Lung (tissue), 12 donors: Measurements from ENCODE around the gene CELF2. TPM values are rescaled to one million over a fixed set of nuclear protein-coding genes. Genes with fewer than 3 reads are reported as not detected.

Experiments
- ATAC-seq: fragments of 200-7000 bp; cut with Tn5 transposase; one replicate; pipeline ENCODE4 v1.9.1; 2020; ENCODE audit warnings: moderate number of reproducible peaks; ENCODE audit not compliant: insufficient read depth, low FRiP score
- DNase-seq, 3 donors: peaks; one replicate each; pipeline ENCODE4 v3.0.0-alpha.2; 2013 to 2017
- H3K27ac ChIP-seq, 2 donors: one replicate each; pipeline ENCODE4 v1.5.1; 2013; ENCODE audit warnings: mild to moderate bottlenecking in 2 of 2, moderate library complexity in 2 of 2, control low read depth in 1 of 2, inconsistent platforms in 1 of 2, low read depth in 1 of 2, low read length in 1 of 2
- H3K27me3 ChIP-seq, 3 donors: one replicate each; pipeline ENCODE4 v1.5.1; 2013; ENCODE audit warnings: low read length in 2 of 3; ENCODE audit not compliant: control insufficient read depth in 3 of 3, insufficient read depth in 3 of 3
- H3K36me3 ChIP-seq, 4 donors: one replicate each; pipeline ENCODE4 v1.5.1; 2013; ENCODE audit warnings: low read length in 4 of 4, mild to moderate bottlenecking in 1 of 4, moderate library complexity in 1 of 4; ENCODE audit not compliant: control insufficient read depth in 4 of 4, insufficient read depth in 4 of 4
- H3K4me1 ChIP-seq, 5 donors: one replicate each; pipeline ENCODE4 v1.5.1; 2013; ENCODE audit warnings: low read length in 5 of 5, mild to moderate bottlenecking in 2 of 5, moderate library complexity in 1 of 5; ENCODE audit not compliant: control insufficient read depth in 5 of 5, insufficient read depth in 5 of 5
- H3K4me3 ChIP-seq: one replicate; pipeline ENCODE4 v1.5.1; 2013; ENCODE audit warnings: mild to moderate bottlenecking, control low read depth, moderate library complexity
- H3K9ac ChIP-seq, 2 donors: one replicate each; pipeline ENCODE4 v1.5.1; 2013; ENCODE audit warnings: low read length in 2 of 2, control low read depth in 1 of 2; ENCODE audit not compliant: insufficient read depth in 1 of 2
- H3K9me3 ChIP-seq, 4 donors: one replicate each; pipeline ENCODE4 v1.5.1; 2013; ENCODE audit warnings: low read length in 3 of 4, mild to moderate bottlenecking in 1 of 4, moderate library complexity in 1 of 4; ENCODE audit not compliant: control insufficient read depth in 4 of 4, insufficient read depth in 3 of 4
- WGBS, 2 donors: extraction: QIAGEN DNeasy Blood & Tissue Kit; methylation state at CpG; one replicate each; pipeline ENCODE4 v1.1.7; 2013; 5-methylcytosine and 5-hydroxymethylcytosine counted together
- polyA plus RNA-seq, 2 donors: library from polyadenylated mRNA; stranded (reverse); fragments of 200-250 nt; gene quantifications; one replicate each; pipeline ENCODE4 v1.2.1, GENCODE V29; 2013
- total RNA-seq, 2 donors: library from RNA; depleted of rRNA in 1 of 2; stranded (reverse); fragments of >200 nt in 1 of 2; gene quantifications; one replicate each; pipeline ENCODE4 v1.2.1, GENCODE V29; 2014 to 2021
- TF ChIP-seq, protein P1 (sequence below): IDR thresholded peaks from 2 replicates; pipeline ENCODE4 v1.5.1; 2012; ENCODE audit warnings: mild to moderate bottlenecking; ENCODE audit errors: control extremely low read depth, extremely low read depth
- donor health status: control.
- donor health status: control.
- donor health status: Bipolar disorder and iron deficiency.
- donor health status: healthy.
- donor health status: DM: yes; HTN: yes; CAD: no.

The CELF2 gene
- total and polyA plus RNA-seq, 4 donors, result 13.6 to 115 (median 63.7) TPM

DNA sequence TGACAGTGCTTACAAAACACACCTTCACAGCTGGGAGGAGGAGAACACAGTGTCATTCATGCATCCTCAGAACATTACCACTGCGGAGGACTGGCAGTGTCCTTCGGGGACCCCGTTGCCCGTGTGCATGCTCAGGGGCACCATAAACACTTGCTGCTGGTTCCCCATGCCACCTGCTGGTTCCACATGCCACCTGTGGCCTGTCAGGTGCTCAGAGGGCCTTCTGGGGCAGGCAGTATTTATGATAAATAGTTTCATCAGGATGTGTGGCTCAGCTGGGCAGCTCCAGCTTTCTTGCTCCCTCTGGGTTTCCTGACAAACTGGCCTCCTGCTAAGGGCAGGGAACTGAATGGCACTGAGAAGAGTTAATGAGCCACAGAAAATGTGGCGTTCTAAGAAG lies 32.1 kb downstream of the CELF2 start:
- peak overlapping the region in 1 of 2 donors; percentile 69 for H3K27ac ChIP-seq
- no peak overlapping the region for H3K9ac ChIP-seq
- TF ChIP-seq, protein P1, sequence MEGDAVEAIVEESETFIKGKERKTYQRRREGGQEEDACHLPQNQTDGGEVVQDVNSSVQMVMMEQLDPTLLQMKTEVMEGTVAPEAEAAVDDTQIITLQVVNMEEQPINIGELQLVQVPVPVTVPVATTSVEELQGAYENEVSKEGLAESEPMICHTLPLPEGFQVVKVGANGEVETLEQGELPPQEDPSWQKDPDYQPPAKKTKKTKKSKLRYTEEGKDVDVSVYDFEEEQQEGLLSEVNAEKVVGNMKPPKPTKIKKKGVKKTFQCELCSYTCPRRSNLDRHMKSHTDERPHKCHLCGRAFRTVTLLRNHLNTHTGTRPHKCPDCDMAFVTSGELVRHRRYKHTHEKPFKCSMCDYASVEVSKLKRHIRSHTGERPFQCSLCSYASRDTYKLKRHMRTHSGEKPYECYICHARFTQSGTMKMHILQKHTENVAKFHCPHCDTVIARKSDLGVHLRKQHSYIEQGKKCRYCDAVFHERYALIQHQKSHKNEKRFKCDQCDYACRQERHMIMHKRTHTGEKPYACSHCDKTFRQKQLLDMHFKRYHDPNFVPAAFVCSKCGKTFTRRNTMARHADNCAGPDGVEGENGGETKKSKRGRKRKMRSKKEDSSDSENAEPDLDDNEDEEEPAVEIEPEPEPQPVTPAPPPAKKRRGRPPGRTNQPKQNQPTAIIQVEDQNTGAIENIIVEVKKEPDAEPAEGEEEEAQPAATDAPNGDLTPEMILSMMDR, result no peak
- DNase-seq (no peak), ATAC-seq (no peak)
- 89 to 95% methylated on average over 5 of the region's 5 CpGs for WGBS, 2 donors
- H3K4me1 ChIP-seq, result peaks cover 3 to 43% (median 6%) of the 10 kb centered on the region in 5 donors
- peaks cover 0 to 5% (median 0%) of the 10 kb centered on the region in 4 donors for H3K36me3 ChIP-seq
- H3K27me3 ChIP-seq, result no peaks in the 10 kb centered on the region
- no peaks in the 10 kb centered on the region for H3K9me3 ChIP-seq
- no peak overlapping the region for H3K4me3 ChIP-seq

DNA sequence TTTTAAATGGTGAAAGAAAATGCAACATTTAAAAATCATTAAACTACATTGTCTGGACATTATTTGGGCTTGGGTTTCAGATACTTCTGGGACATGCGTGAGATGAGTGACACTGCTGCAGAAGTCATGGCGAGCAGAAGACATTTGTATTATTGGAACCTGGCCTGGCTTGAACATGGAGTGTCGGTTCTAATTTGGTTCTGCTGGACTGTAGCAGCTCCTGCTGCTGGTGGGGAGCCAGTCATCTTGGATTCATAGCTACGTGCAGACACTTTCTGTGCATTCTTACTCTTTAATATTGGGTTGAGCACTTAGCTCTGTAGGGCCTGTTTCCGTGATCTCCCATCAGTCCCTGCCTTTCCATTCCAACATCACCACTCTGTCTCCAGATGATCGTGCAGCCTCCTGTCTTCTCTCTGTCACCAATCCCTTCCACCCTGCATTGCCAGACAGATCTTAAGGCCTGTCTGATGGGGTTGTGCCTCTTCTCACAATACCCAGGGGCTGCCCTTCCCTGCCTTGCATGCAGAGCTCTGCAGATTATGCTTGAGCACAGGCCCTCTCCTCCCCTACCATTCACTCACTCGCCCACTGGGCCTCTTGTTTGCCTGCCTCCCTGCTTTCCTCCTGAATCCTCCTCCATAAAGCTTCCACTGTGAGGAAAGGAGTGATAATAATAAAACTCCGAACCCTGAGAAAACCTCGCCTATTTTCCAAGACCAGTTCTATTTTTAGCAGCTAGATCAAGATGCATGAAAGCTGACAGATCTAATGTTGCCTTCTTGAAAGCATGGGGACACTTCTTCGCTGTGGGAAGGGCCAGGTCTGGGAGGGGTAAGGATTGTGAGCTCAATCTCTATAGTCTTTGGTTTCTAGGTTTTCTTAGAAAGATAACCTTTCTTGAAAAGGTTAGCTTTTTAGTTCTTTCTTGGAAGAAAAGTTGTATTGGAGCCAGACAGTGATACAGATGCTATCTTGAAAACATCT lies 32.9 kb downstream of the CELF2 start:
- WGBS, 2 donors, result 79 to 89% methylated on average over 10 of the region's 10 CpGs

DNA sequence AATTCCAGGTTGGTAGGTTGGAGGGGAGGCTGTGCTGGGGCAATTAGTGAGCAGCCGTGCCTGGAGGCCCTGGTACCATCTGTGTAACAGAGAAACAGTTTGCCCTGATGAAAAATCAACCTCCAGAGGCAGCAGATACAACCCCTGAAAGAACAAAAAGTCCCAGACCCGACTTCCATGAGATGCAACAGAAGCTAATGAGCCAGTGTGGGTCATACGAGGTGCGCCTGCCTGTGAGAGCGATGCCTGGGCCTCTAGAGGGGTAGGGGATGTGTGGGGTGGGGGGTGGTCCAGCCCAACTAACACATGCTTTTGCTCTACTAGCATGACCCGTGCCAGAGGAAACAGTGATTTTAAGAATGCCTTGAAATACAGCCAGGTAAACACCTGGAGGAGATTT lies 39.3 kb downstream of the CELF2 start:
- H3K36me3 ChIP-seq, result no peaks in the 10 kb centered on the region
- DNase-seq, result no peak
- H3K27me3 ChIP-seq, result no peaks in the 10 kb centered on the region
- TF ChIP-seq, protein P1, result no peak
- H3K27ac ChIP-seq, result no peak overlapping the region
- WGBS, 2 donors, result 81 to 86% methylated on average over 6 of the region's 6 CpGs
- H3K9me3 ChIP-seq, result no peaks in the 10 kb centered on the region
- no peak for ATAC-seq
- no peak overlapping the region for H3K4me3 ChIP-seq
- no peak overlapping the region for H3K9ac ChIP-seq
- H3K4me1 ChIP-seq, result peaks cover 0 to 29% (median 4%) of the 10 kb centered on the region in 5 donors

More for the DNA sequence above, 32.9 kb downstream of the CELF2 start:
- no peak overlapping the region for H3K9ac ChIP-seq
- H3K36me3 ChIP-seq, result peaks cover 0 to 5% (median 0%) of the 10 kb centered on the region in 4 donors
- H3K27ac ChIP-seq, result peak overlapping the region; percentile 24 to 69
- H3K4me1 ChIP-seq, result peaks cover 3 to 43% (median 6%) of the 10 kb centered on the region in 5 donors
- H3K27me3 ChIP-seq, result no peaks in the 10 kb centered on the region
- H3K9me3 ChIP-seq, result no peaks in the 10 kb centered on the region
- no peak for DNase-seq
- TF ChIP-seq, protein P1, result no peak
- no peak for ATAC-seq
- no peak overlapping the region for H3K4me3 ChIP-seq
